ENCODE measurements around the gene SLC17A2. TPM values are rescaled to one million over a fixed set of nuclear protein-coding genes. Genes with fewer than 3 reads are reported as not detected.

The SLC17A2 gene
- total and polyA plus RNA-seq, 7 donors: not detected

- intact Hi-C loops (cut with DNase I): no loop called here
- H3K36me3 ChIP-seq (ENCODE audit: insufficient read depth in 1 of 2, low read depth in 1 of 2): no peaks in the 10 kb centered on the region
- H3K4me1 ChIP-seq: no peaks in the 10 kb centered on the region
- no peak overlapping the region for H3K4me3 ChIP-seq
- 72 to 76% (median 73%) methylated on average over 3 of the region's 3 CpGs for WGBS, 3 donors
- H3K27ac ChIP-seq: no peak overlapping the region
- no peaks in the 10 kb centered on the region for H3K27me3 ChIP-seq (ENCODE audit: insufficient read depth in 3 of 3, low read length in 2 of 3)
- ATAC-seq (no peak), DNase-seq (no peak)
- H3K9me3 ChIP-seq: no peaks in the 10 kb centered on the region
- TF ChIP-seq CTCF (IDR thresholded peaks at IDR 0.05): no peak
These were observed 61.9 kb downstream of the SLC17A2 start for GRCh38 chr6:25868436-25869183.

DNA sequence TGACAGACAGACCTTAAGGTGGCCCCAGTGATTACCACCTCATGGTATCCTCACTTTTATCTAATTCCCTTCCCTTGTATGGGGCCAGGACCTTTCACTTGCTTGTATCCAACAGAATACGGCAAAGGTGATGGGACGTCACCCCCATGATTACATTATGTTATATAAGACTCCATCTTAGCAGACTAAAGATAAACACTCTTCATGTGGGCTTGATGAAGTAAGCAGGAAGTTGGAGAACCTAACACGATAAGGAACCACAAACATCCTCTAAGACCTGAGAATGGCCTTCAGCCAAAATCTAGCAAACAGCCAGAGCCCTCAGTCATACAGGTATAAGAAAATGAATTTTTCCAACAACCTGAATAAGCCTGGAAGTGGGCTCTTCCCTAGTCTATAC, 64.5 kb downstream of the SLC17A2 start:
- no peak for TF ChIP-seq CTCF (IDR thresholded peaks at IDR 0.05)
- intact Hi-C loops (cut with DNase I): no loop called here
- no peak for ATAC-seq
- Histone ChIP-seq H3K4me1 (no peaks in the 10 kb centered on the region), H3K27ac (no peak overlapping the region), H3K36me3 (ENCODE audit: insufficient read depth in 1 of 2, low read depth in 1 of 2) (no peaks in the 10 kb centered on the region), H3K9me3 (no peaks in the 10 kb centered on the region), H3K27me3 (ENCODE audit: insufficient read depth in 3 of 3, low read length in 2 of 3) (no peaks in the 10 kb centered on the region), H3K4me3 (no peak overlapping the region)
- no peak for DNase-seq
- WGBS, 3 donors: 80 to 86% (median 81%) methylated on average over 3 of the region's 3 CpGs

DNA sequence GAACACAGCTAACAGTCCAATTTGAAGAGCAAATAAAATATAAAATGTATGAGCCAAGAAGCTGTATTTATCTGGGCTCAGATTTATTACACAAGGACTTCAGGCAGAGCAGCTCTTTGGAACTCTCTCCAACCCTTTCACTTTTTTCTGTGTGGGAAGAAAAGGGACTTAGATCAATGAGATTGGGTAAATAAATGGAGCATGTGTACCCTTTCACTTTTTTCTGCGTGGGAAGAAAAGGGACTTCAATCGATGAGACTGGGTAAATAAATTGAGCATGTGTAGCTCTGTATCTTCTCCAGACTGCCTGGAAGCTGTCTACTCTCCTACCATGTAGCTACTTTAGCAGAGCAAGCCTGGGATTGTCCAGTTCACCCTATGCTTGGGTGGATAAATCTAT, 67.1 kb downstream of the SLC17A2 start:
- intact Hi-C loops (cut with DNase I): no loop called here
- ATAC-seq (no peak), DNase-seq (no peak)
- H3K27ac ChIP-seq: no peak overlapping the region
- TF ChIP-seq CTCF (IDR thresholded peaks at IDR 0.05): no peak
- no peaks in the 10 kb centered on the region for H3K9me3 ChIP-seq
- H3K4me3 ChIP-seq: no peak overlapping the region
- no peaks in the 10 kb centered on the region for H3K4me1 ChIP-seq
- H3K27me3 ChIP-seq (ENCODE audit: insufficient read depth in 3 of 3, low read length in 2 of 3): no peaks in the 10 kb centered on the region
- no peaks in the 10 kb centered on the region for H3K36me3 ChIP-seq (ENCODE audit: insufficient read depth in 1 of 2, low read depth in 1 of 2)
- WGBS, 3 donors: 83 to 90% (median 88%) methylated on average over 2 of the region's 2 CpGs

Other genes starting within 250 kb of the SLC17A2 start
- not detected for gene SLC17A4, start 175.9 kb downstream of the SLC17A2 start, total RNA-seq
- not detected for gene SLC17A4, start 175.9 kb downstream of the SLC17A2 start, polyA plus RNA-seq
- not detected for gene SLC17A1, start 98.6 kb downstream of the SLC17A2 start, total RNA-seq
- gene SLC17A1, start 98.6 kb downstream of the SLC17A2 start, polyA plus RNA-seq: not detected
- gene SLC17A3, start 56.4 kb downstream of the SLC17A2 start, total RNA-seq: not detected
- gene SLC17A3, start 56.4 kb downstream of the SLC17A2 start, polyA plus RNA-seq: not detected
- 1 to 10 TPM; 3.1 to 7.3 (median 4.8) TPM for gene TRIM38, start 32.1 kb upstream of the SLC17A2 start, total RNA-seq
- 1 to 10 TPM; 1.4 to 5.8 (median 3.4) TPM for gene TRIM38, start 32.1 kb upstream of the SLC17A2 start, polyA plus RNA-seq
- gene HFE, start 156.7 kb upstream of the SLC17A2 start, total RNA-seq: 1 to 10 TPM in 3 of 4 donors, under 1 TPM in 1; 0.99 to 2.7 (median 1.6) TPM
- 1 to 10 TPM in 1 of 3 donors, under 1 TPM in 2; 0.32 to 1.2 (median 0.40) TPM for gene HFE, start 156.7 kb upstream of the SLC17A2 start, polyA plus RNA-seq

Measured in psoas muscle (tissue), 8 donors.